ENCODE data around the gene CFAP73. TPM values are rescaled to one million over a fixed set of nuclear protein-coding genes. Genes with fewer than 3 reads are reported as not detected.

Gene CFAP73
- total RNA-seq, 1 experiment from 2014 or later = 0.10 TPM

DNA sequence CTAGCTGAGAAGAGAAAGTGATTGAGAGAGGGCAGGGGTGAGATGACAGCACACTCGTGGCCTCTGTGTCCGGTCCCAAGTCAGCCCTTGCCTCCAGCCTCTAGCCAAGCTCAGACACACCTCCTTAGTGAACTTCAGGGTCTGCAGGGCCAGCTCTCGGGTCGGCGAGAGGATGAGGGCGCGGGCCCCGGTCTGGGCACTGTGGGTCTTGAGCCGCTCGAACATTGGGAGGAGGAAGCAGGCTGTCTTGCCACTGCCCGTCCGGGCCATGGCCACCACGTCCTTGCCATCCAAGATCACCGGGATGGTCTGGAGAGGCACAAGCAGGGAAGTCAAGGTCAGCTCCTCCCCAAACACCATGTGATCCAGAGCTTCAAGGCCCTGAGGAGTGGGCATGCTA lies 29.5 kb downstream of the CFAP73 start:
- BruUV-seq (replicated peaks) = no TSS peak
- in situ Hi-C loops (cut with HindIII; ENCODE audit: low pct_unique_long_range_greater_than_20kb, low sequenced_read_pairs) (no loop called here), intact Hi-C loops (cut with micrococcal nuclease; ENCODE audit: unreplicated experiment) (no loop called here)
- POLR2A ChIA-PET = no interaction called here
- Histone ChIP-seq H3K9me3 (ENCODE audit: control insufficient read depth, insufficient read depth, low read depth, low read length) (no peaks in the 10 kb centered on the region), H3K4me1 (ENCODE audit: control insufficient read depth, insufficient read depth, low read length) (no peaks in the 10 kb centered on the region), H3K4me3 (ENCODE audit: low read depth in 2 of 2, low read length in 2 of 2) (no peak overlapping the region), H3K36me3 (ENCODE audit: control insufficient read depth, insufficient read depth, low read length) (peaks cover 14% of the 10 kb centered on the region), H3K27ac (ENCODE audit: low read length) (no peak overlapping the region), H3K27me3 (ENCODE audit: control insufficient read depth, insufficient read depth, low read length) (no peaks in the 10 kb centered on the region)
- ATAC-seq (no peak), DNase-seq (ENCODE audit: low read depth, low spot score) (no peak)
- CTCF ChIA-PET = no interaction called here
- TF ChIP-seq, protein P1, sequence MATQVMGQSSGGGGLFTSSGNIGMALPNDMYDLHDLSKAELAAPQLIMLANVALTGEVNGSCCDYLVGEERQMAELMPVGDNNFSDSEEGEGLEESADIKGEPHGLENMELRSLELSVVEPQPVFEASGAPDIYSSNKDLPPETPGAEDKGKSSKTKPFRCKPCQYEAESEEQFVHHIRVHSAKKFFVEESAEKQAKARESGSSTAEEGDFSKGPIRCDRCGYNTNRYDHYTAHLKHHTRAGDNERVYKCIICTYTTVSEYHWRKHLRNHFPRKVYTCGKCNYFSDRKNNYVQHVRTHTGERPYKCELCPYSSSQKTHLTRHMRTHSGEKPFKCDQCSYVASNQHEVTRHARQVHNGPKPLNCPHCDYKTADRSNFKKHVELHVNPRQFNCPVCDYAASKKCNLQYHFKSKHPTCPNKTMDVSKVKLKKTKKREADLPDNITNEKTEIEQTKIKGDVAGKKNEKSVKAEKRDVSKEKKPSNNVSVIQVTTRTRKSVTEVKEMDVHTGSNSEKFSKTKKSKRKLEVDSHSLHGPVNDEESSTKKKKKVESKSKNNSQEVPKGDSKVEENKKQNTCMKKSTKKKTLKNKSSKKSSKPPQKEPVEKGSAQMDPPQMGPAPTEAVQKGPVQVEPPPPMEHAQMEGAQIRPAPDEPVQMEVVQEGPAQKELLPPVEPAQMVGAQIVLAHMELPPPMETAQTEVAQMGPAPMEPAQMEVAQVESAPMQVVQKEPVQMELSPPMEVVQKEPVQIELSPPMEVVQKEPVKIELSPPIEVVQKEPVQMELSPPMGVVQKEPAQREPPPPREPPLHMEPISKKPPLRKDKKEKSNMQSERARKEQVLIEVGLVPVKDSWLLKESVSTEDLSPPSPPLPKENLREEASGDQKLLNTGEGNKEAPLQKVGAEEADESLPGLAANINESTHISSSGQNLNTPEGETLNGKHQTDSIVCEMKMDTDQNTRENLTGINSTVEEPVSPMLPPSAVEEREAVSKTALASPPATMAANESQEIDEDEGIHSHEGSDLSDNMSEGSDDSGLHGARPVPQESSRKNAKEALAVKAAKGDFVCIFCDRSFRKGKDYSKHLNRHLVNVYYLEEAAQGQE (IDR thresholded peaks at IDR 0.05; ENCODE audit: insufficient read depth in 1 of 2, low read depth in 2 of 2, low read length in 1 of 2) = no peak
- TF ChIP-seq TCF7L2 (IDR thresholded peaks at IDR 0.05; ENCODE audit: low read depth, low read length) (no peak), POLR2AphosphoS5 (IDR thresholded peaks at IDR 0.05; ENCODE audit: low read depth, low read length) (no peak), SIN3A (IDR thresholded peaks at IDR 0.05; ENCODE audit: borderline replicate concordance, insufficient read depth, low read depth, low read length) (no peak)
- TF ChIP-seq, protein P2, sequence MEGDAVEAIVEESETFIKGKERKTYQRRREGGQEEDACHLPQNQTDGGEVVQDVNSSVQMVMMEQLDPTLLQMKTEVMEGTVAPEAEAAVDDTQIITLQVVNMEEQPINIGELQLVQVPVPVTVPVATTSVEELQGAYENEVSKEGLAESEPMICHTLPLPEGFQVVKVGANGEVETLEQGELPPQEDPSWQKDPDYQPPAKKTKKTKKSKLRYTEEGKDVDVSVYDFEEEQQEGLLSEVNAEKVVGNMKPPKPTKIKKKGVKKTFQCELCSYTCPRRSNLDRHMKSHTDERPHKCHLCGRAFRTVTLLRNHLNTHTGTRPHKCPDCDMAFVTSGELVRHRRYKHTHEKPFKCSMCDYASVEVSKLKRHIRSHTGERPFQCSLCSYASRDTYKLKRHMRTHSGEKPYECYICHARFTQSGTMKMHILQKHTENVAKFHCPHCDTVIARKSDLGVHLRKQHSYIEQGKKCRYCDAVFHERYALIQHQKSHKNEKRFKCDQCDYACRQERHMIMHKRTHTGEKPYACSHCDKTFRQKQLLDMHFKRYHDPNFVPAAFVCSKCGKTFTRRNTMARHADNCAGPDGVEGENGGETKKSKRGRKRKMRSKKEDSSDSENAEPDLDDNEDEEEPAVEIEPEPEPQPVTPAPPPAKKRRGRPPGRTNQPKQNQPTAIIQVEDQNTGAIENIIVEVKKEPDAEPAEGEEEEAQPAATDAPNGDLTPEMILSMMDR (IDR thresholded peaks at IDR 0.05) = no peak

DNA sequence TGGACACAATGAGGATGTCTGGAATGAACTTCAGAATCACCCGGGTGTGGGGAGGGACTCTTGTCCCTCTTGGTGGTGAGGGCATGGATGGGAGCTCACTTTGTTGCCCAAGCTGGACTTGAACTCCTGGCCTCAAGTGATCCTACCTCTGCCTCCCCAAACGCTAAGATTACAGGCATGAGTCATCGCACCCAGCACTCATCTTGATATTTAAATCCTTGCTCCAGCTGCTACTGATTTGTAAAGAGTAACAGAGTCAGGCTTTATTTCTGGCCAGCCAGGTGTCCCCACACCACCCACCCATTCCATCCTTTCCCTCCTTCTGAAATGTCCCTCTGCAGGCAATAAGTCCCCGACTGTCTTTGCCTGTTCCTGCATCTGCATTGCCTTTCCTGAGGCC lies 30.8 kb downstream of the CFAP73 start:
- Histone ChIP-seq H3K4me3 (ENCODE audit: low read depth in 2 of 2, low read length in 2 of 2) (no peak overlapping the region), H3K27ac (ENCODE audit: low read length) (no peak overlapping the region), H3K4me1 (ENCODE audit: control insufficient read depth, insufficient read depth, low read length) (no peaks in the 10 kb centered on the region), H3K27me3 (ENCODE audit: control insufficient read depth, insufficient read depth, low read length) (no peaks in the 10 kb centered on the region), H3K36me3 (ENCODE audit: control insufficient read depth, insufficient read depth, low read length) (peaks cover 13% of the 10 kb centered on the region), H3K9me3 (ENCODE audit: control insufficient read depth, insufficient read depth, low read depth, low read length) (no peaks in the 10 kb centered on the region)
- ATAC-seq = no peak
- ChIA-PET CTCF (no interaction called here), POLR2A (no interaction called here)
- in situ Hi-C loops (cut with HindIII; ENCODE audit: low pct_unique_long_range_greater_than_20kb, low sequenced_read_pairs) (no loop called here), intact Hi-C loops (cut with micrococcal nuclease; ENCODE audit: unreplicated experiment) (no loop called here)
- no peak for DNase-seq (ENCODE audit: low read depth, low spot score)
- TF ChIP-seq TCF7L2 (IDR thresholded peaks at IDR 0.05; ENCODE audit: low read depth, low read length) (no peak), POLR2AphosphoS5 (IDR thresholded peaks at IDR 0.05; ENCODE audit: low read depth, low read length) (no peak), SIN3A (IDR thresholded peaks at IDR 0.05; ENCODE audit: borderline replicate concordance, insufficient read depth, low read depth, low read length) (no peak)
- TF ChIP-seq, protein P1 (IDR thresholded peaks at IDR 0.05; ENCODE audit: insufficient read depth in 1 of 2, low read depth in 2 of 2, low read length in 1 of 2) = no peak
- TF ChIP-seq, protein P2 (IDR thresholded peaks at IDR 0.05) = no peak
- no TSS peak for BruUV-seq (replicated peaks)
